H9 (cell line): ENCODE results near the gene KCNMA1. TPM values are rescaled to one million over a fixed set of nuclear protein-coding genes. Genes with fewer than 3 reads are reported as not detected.

ENCODE experiments used
- DNase-seq: peaks from one replicate; pipeline ENCODE4 v3.0.0-alpha.2; 2017
- H2AFZ ChIP-seq: one replicate; pipeline ENCODE4 v1.6.1; 2013; ENCODE audit warnings: mild to moderate bottlenecking, low read length, control low read depth, moderate library complexity
- H2AK5ac ChIP-seq: 2 replicates; pipeline ENCODE4 v1.6.1; 2013; ENCODE audit warnings: low read length, control low read depth, mixed read lengths; ENCODE audit not compliant: insufficient read length
- H2BK120ac ChIP-seq: one replicate; pipeline ENCODE4 v1.6.1; 2013; ENCODE audit warnings: low read depth, mild to moderate bottlenecking, low read length, control low read depth, inconsistent platforms; ENCODE audit not compliant: poor library complexity, severe bottlenecking
- H2BK12ac ChIP-seq: 2 replicates; pipeline ENCODE4 v1.6.1; 2013; ENCODE audit warnings: low read length, control low read depth, mixed read lengths, low read depth; ENCODE audit not compliant: insufficient read length
- H2BK15ac ChIP-seq: 2 replicates; pipeline ENCODE4 v1.6.1; 2013; ENCODE audit warnings: low read depth, low read length, control low read depth
- H2BK20ac ChIP-seq: one replicate; pipeline ENCODE4 v1.6.1; 2013; ENCODE audit warnings: low read depth, mild to moderate bottlenecking, low read length, control low read depth, inconsistent platforms; ENCODE audit not compliant: poor library complexity, severe bottlenecking
- H2BK5ac ChIP-seq: 2 replicates; pipeline ENCODE4 v1.6.1; 2013; ENCODE audit warnings: low read length, control low read depth, mixed read lengths; ENCODE audit not compliant: insufficient read length
- H3K14ac ChIP-seq: 2 replicates; pipeline ENCODE4 v1.6.1; 2013; ENCODE audit warnings: low read length, control low read depth; ENCODE audit not compliant: insufficient read depth
- H3K18ac ChIP-seq: 2 replicates; pipeline ENCODE4 v1.6.1; 2013; ENCODE audit warnings: low read depth, mild to moderate bottlenecking, mixed read lengths, low read length, control low read depth; ENCODE audit not compliant: insufficient read length
- H3K23ac ChIP-seq: 2 replicates; pipeline ENCODE4 v1.6.1; 2013; ENCODE audit warnings: low read length, control low read depth, mixed read lengths, low read depth; ENCODE audit not compliant: insufficient read length
- H3K23me2 ChIP-seq: 2 replicates; pipeline ENCODE4 v1.6.1; 2013; ENCODE audit warnings: low read depth, mild to moderate bottlenecking, mixed read lengths, low read length, control low read depth; ENCODE audit not compliant: insufficient read length, poor library complexity, severe bottlenecking
- H3K27ac ChIP-seq: 2 replicates; pipeline ENCODE4 v1.5.1; 2013; ENCODE audit warnings: low read length, control low read depth, mixed read lengths, low read depth; ENCODE audit not compliant: insufficient read length
- H3K27me3 ChIP-seq: 2 replicates; pipeline ENCODE4 v1.6.1; 2013; ENCODE audit warnings: low read length, control low read depth, inconsistent platforms; ENCODE audit not compliant: insufficient read depth
- H3K4ac ChIP-seq: 2 replicates; pipeline ENCODE4 v1.6.1; 2013; ENCODE audit warnings: low read depth, mild to moderate bottlenecking, control low read depth, inconsistent platforms, low read length, moderate library complexity
- H3K4me1 ChIP-seq: 2 replicates; pipeline ENCODE4 v1.6.1; 2013; ENCODE audit warnings: low read length, control low read depth, inconsistent platforms; ENCODE audit not compliant: insufficient read depth
- H3K4me2 ChIP-seq: 2 replicates; pipeline ENCODE4 v1.6.1; 2013; ENCODE audit warnings: low read length, control low read depth, mixed read lengths; ENCODE audit not compliant: insufficient read length, insufficient read depth
- H3K56ac ChIP-seq: 2 replicates; pipeline ENCODE4 v1.6.1; 2013; ENCODE audit warnings: low read depth, mild to moderate bottlenecking, mixed read lengths, low read length, control low read depth; ENCODE audit not compliant: insufficient read length
- H3K79me1 ChIP-seq: 2 replicates; pipeline ENCODE4 v1.6.1; 2013; ENCODE audit warnings: low read depth, mild to moderate bottlenecking, moderate library complexity, low read length, control low read depth, inconsistent platforms; ENCODE audit not compliant: insufficient read depth, poor library complexity, severe bottlenecking
- H3K79me2 ChIP-seq: 2 replicates; pipeline ENCODE4 v1.6.1; 2013; ENCODE audit warnings: low read length, control low read depth, inconsistent platforms; ENCODE audit not compliant: insufficient read depth
- H3K9ac ChIP-seq: 2 replicates; pipeline ENCODE4 v1.6.1; 2013; ENCODE audit warnings: low read length, control low read depth, mixed read lengths; ENCODE audit not compliant: insufficient read length; ENCODE audit errors: extremely low read depth
- H3K9me3 ChIP-seq: one replicate; pipeline ENCODE4 v1.6.1; 2013; ENCODE audit warnings: low read depth, low read length, inconsistent platforms; ENCODE audit not compliant: control insufficient read depth
- H3T11ph ChIP-seq: one replicate; pipeline ENCODE4 v1.6.1; 2013; ENCODE audit warnings: mild to moderate bottlenecking, low read length, control low read depth, inconsistent platforms
- H4K20me1 ChIP-seq: one replicate; pipeline ENCODE4 v1.6.1; 2013; ENCODE audit not compliant: control insufficient read depth, insufficient read length, insufficient read depth
- H4K5ac ChIP-seq: 2 replicates; pipeline ENCODE4 v1.6.1; 2013; ENCODE audit warnings: low read depth, mild to moderate bottlenecking, mixed read lengths, low read length, control low read depth; ENCODE audit not compliant: insufficient read length
- H4K8ac ChIP-seq: replicated peaks from 2 replicates; pipeline ENCODE4 v1.6.1; 2013; ENCODE audit warnings: low read length, control low read depth, mixed read lengths, low read depth; ENCODE audit not compliant: insufficient read length
- H4K91ac ChIP-seq: 2 replicates; pipeline ENCODE4 v1.6.1; 2013; ENCODE audit warnings: low read depth, mild to moderate bottlenecking, moderate library complexity, mixed read lengths, low read length, control low read depth; ENCODE audit not compliant: insufficient read length
- H3K27ac Mint-ChIP-seq, 3 experiments: 2 replicates in 2 of 3; 3 replicates in 1 of 3; pipeline ENCODE4 v1.8.0; 2020 to 2021; ENCODE audit warnings: mixed read lengths in 3 of 3, mild to moderate bottlenecking in 1 of 3, moderate library complexity in 1 of 3
- H3K27me3 Mint-ChIP-seq: 2 replicates; pipeline ENCODE4 v1.8.0; 2021; ENCODE audit warnings: low read depth, mild to moderate bottlenecking, moderate library complexity, mixed read lengths
- H3K36me3 Mint-ChIP-seq, 3 experiments: 2 replicates in 2 of 3; 3 replicates in 1 of 3; pipeline ENCODE4 v1.8.0; 2020 to 2021; ENCODE audit warnings: low read depth in 3 of 3, mixed read lengths in 3 of 3; ENCODE audit not compliant: insufficient read depth in 1 of 3
- H3K4me1 Mint-ChIP-seq, 2 experiments: 2 replicates each; pipeline ENCODE4 v1.8.0; 2020; ENCODE audit warnings: mixed read lengths in 2 of 2
- H3K4me3 Mint-ChIP-seq, 2 experiments: 2 replicates in 1 of 2; 3 replicates in 1 of 2; pipeline ENCODE4 v1.8.0; 2020 to 2021; ENCODE audit warnings: mild to moderate bottlenecking in 2 of 2, mixed read lengths in 2 of 2, moderate library complexity in 1 of 2
- H3K9me3 Mint-ChIP-seq, 2 experiments: 2 replicates in 1 of 2; 3 replicates in 1 of 2; pipeline ENCODE4 v1.8.0; 2020; ENCODE audit warnings: mild to moderate bottlenecking in 2 of 2, mixed read lengths in 2 of 2, moderate library complexity in 1 of 2
- CTCF ChIP-seq: fragments of 200-600 bp; sonication (generic); conservative IDR thresholded peaks from 3 replicates; pipeline ENCODE4 v1.8.0; 2021; ENCODE audit warnings: antibody characterized with exemption, mild to moderate bottlenecking
- WGBS: extraction: QIAGEN DNeasy Blood & Tissue Kit; methylation state at CpG from one replicate; pipeline ENCODE4 v1.1.7; 2013; ENCODE audit warnings: missing lambda C conversion rate, low lambda C conversion rate, mixed read lengths; ENCODE audit not compliant: insufficient read length; ENCODE audit errors: extremely low coverage; 5-methylcytosine and 5-hydroxymethylcytosine counted together
- total RNA-seq: library from RNA; stranded (reverse); gene quantifications from 2 replicates; pipeline ENCODE4 v1.2.1, GENCODE V29; 2021

KCNMA1 gene
- total RNA-seq, 1 experiment from 2014 or later = 2.0 TPM

GRCh38 chr10:77475522-77475921 lies 162.1 kb downstream of the KCNMA1 start:
- Histone ChIP-seq H3K23me2 (no peaks in the 10 kb centered on the region), H3K14ac (no peak overlapping the region), H3K27ac (no peak overlapping the region), H3K4ac (no peak overlapping the region), H2BK12ac (no peak overlapping the region), H3T11ph (no peak overlapping the region), H3K56ac (no peak overlapping the region), H4K5ac (no peak overlapping the region), H2BK5ac (no peak overlapping the region), H2BK15ac (no peak overlapping the region), H3K79me2 (no peaks in the 10 kb centered on the region), H3K79me1 (no peaks in the 10 kb centered on the region), H3K4me1 (no peaks in the 10 kb centered on the region), H3K23ac (no peak overlapping the region), H4K20me1 (no peaks in the 10 kb centered on the region), H3K27me3 (no peaks in the 10 kb centered on the region), H2AFZ (no peak overlapping the region), H2AK5ac (no peak overlapping the region), H4K91ac (no peak overlapping the region), H4K8ac (no peak overlapping the region), H2BK20ac (no peak overlapping the region), H3K18ac (no peak overlapping the region), H3K9ac (no peak overlapping the region), H3K9me3 (no peaks in the 10 kb centered on the region), H2BK120ac (no peak overlapping the region), H3K4me2 (no peak overlapping the region)
- TF ChIP-seq CTCF = no peak
- Mint-ChIP-seq H3K27me3 (no peaks in the 10 kb centered on the region; the same call in 1 of the 2 replicates), H3K4me1 (peaks cover 3 to 6% of the 10 kb centered on the region in 2 experiments; a peak in 3 of 4 replicates), H3K9me3 (no peaks in the 10 kb centered on the region), H3K4me3 (no peak overlapping the region), H3K27ac (no peak overlapping the region), H3K36me3 (no peaks in the 10 kb centered on the region)
- no CpG with 5 or more reads among the region's 1 CpG for WGBS
- DNase-seq = no peak
